Brain microvascular endothelial cell (primary cell): ENCODE results near the gene UBQLN1.

ENCODE experiments used
- DNase-seq: peaks from one replicate; pipeline ENCODE4 v3.0.0-alpha.2; 2020
- H3K27ac ChIP-seq: fragments of 250-450 bp; sonication (Bioruptor Pico); 2 replicates; pipeline ENCODE4 v1.5.1; 2020; ENCODE audit warnings: mild to moderate bottlenecking, moderate library complexity
- H3K27me3 ChIP-seq: fragments of 250-450 bp; sonication (Bioruptor Pico); replicated peaks from 2 replicates; pipeline ENCODE4 v1.5.1; 2020; ENCODE audit warnings: mild to moderate bottlenecking
- H3K36me3 ChIP-seq: fragments of 250-450 bp; sonication (Bioruptor Pico); replicated peaks from 2 replicates; pipeline ENCODE4 v1.5.1; 2020; ENCODE audit warnings: mild to moderate bottlenecking
- H3K4me3 ChIP-seq: 2 replicates; pipeline ENCODE4 v1.5.1; 2011; ENCODE audit warnings: low read depth, mild to moderate bottlenecking, control low read depth, low read length, moderate library complexity
- CTCF ChIP-seq: IDR thresholded peaks from 2 replicates; pipeline ENCODE4 v1.5.1; 2011; ENCODE audit warnings: low read depth, mild to moderate bottlenecking, moderate library complexity, low read length, control low read depth, inconsistent platforms; ENCODE audit errors: missing control alignments
- in situ Hi-C: cut with HindIII; loops from 2 replicates; pipeline ENCODE4 v1.10.0; 2017; ENCODE audit warnings: low sequenced_read_pairs, low pct_ligation_motif_present

The UBQLN1 gene

GRCh38 chr9:83649515-83649914 is 58.2 kb downstream of the UBQLN1 start:
- H3K4me3 ChIP-seq: no peak overlapping the region
- no peak overlapping the region for H3K27ac ChIP-seq
- in situ Hi-C loops: no loop called here
- no peak for DNase-seq
- no peaks in the 10 kb centered on the region for H3K27me3 ChIP-seq
- no peak for TF ChIP-seq CTCF
- peaks cover 30% of the 10 kb centered on the region for H3K36me3 ChIP-seq

- no peaks in the 10 kb centered on the region for H3K27me3 ChIP-seq
- peak; percentile 40 for DNase-seq
- no peak overlapping the region for H3K4me3 ChIP-seq
- H3K27ac ChIP-seq: no peak overlapping the region
- TF ChIP-seq CTCF: peak; percentile 85
- H3K36me3 ChIP-seq: peaks cover 26% of the 10 kb centered on the region
- in situ Hi-C loops: no loop called here
Observed at GRCh38 chr9:83649080-83649479, 58.7 kb downstream of the UBQLN1 start.

GRCh38 chr9:83646500-83647239 is 61.1 kb downstream of the UBQLN1 start:
- no peak for DNase-seq
- Histone ChIP-seq H3K27ac (no peak overlapping the region), H3K36me3 (peaks cover 9% of the 10 kb centered on the region), H3K27me3 (no peaks in the 10 kb centered on the region), H3K4me3 (no peak overlapping the region)
- in situ Hi-C loops: no loop called here
- TF ChIP-seq CTCF: no peak

GRCh38 chr9:83642793-83643192 is 65.0 kb downstream of the UBQLN1 start:
- Histone ChIP-seq H3K4me3 (no peak overlapping the region), H3K27ac (no peak overlapping the region), H3K36me3 (peaks cover 3% of the 10 kb centered on the region), H3K27me3 (no peaks in the 10 kb centered on the region)
- no peak for DNase-seq
- no peak for TF ChIP-seq CTCF
- in situ Hi-C loops: no loop called here

GRCh38 chr9:83639266-83639665 is 68.5 kb downstream of the UBQLN1 start:
- Histone ChIP-seq H3K27ac (no peak overlapping the region), H3K4me3 (no peak overlapping the region), H3K27me3 (no peaks in the 10 kb centered on the region), H3K36me3 (no peaks in the 10 kb centered on the region)
- DNase-seq: no peak
- no peak for TF ChIP-seq CTCF
- in situ Hi-C loops: no loop called here

GRCh38 chr9:83637389-83637788 is 70.4 kb downstream of the UBQLN1 start:
- no peak for DNase-seq
- in situ Hi-C loops: no loop called here
- Histone ChIP-seq H3K27ac (no peak overlapping the region), H3K36me3 (no peaks in the 10 kb centered on the region), H3K27me3 (no peaks in the 10 kb centered on the region), H3K4me3 (no peak overlapping the region)
- no peak for TF ChIP-seq CTCF
